ENCODE measurements around the gene GJC3.
"Not testable (repeated sequence)": the region's sequence is repeated elsewhere in the genome, so short reads cannot be mapped to it uniquely, and the experiment has no call there.

Gene GJC3

GRCh38 chr7:99897322-99898022 is 31.9 kb downstream of the GJC3 start:
- no peaks in the 10 kb centered on the region for H4K20me1 ChIP-seq (ENCODE audit: insufficient read depth, low read length)

GRCh38 chr7:99894738-99895137 is 34.7 kb downstream of the GJC3 start:
- H3K9me3 ChIP-seq (replicated peaks; ENCODE audit: insufficient read depth, low read length), result no peaks in the 10 kb centered on the region
- no peak for DNase-seq
- H3K9ac ChIP-seq (ENCODE audit: low read length), result no peak overlapping the region
- H2AFZ ChIP-seq (ENCODE audit: low read length), result no peak overlapping the region
- no peak overlapping the region for H3K27ac ChIP-seq (ENCODE audit: low read length)
- H3K9me2 ChIP-seq (replicated peaks; ENCODE audit: insufficient read depth, low read length), result no peaks in the 10 kb centered on the region
- no peak overlapping the region for H3K4me3 ChIP-seq (ENCODE audit: low read length)
- no peaks in the 10 kb centered on the region for H3K36me3 ChIP-seq (replicated peaks; ENCODE audit: insufficient read depth, low read length)
- H3K4me2 ChIP-seq (ENCODE audit: low read depth, low read length), result no peak overlapping the region
- H3K79me2 ChIP-seq (ENCODE audit: low read length), result no peaks in the 10 kb centered on the region
- no peaks in the 10 kb centered on the region for H3K27me3 ChIP-seq (replicated peaks; ENCODE audit: insufficient read depth, low read length)
- H4K20me1 ChIP-seq (ENCODE audit: insufficient read depth, low read length), result no peaks in the 10 kb centered on the region
- no peak for TF ChIP-seq EZH2phosphoT487 (IDR thresholded peaks at IDR 0.05; ENCODE audit: low read length)
- no peak for TF ChIP-seq EZH2 (optimal IDR thresholded peaks at IDR 0.05; ENCODE audit: low read depth, low read length)
- no peak for TF ChIP-seq CTCF (IDR thresholded peaks at IDR 0.05; ENCODE audit: low read length)
- no peaks in the 10 kb centered on the region for H3K4me1 ChIP-seq (ENCODE audit: low read length)
- no peaks in the 10 kb centered on the region for H3F3A ChIP-seq (ENCODE audit: insufficient read depth, low read length)

More at GRCh38 chr7:99897322-99898022, 31.9 kb downstream of the GJC3 start:
- H3K9ac ChIP-seq (ENCODE audit: low read length), result no peak overlapping the region
- H3F3A ChIP-seq (ENCODE audit: insufficient read depth, low read length), result no peaks in the 10 kb centered on the region
- no peaks in the 10 kb centered on the region for H3K9me2 ChIP-seq (replicated peaks; ENCODE audit: insufficient read depth, low read length)
- DNase-seq, result no peak
- H2AFZ ChIP-seq (ENCODE audit: low read length), result no peak overlapping the region
- H3K79me2 ChIP-seq (ENCODE audit: low read length), result no peaks in the 10 kb centered on the region
- no peaks in the 10 kb centered on the region for H3K9me3 ChIP-seq (replicated peaks; ENCODE audit: insufficient read depth, low read length)
- H3K4me1 ChIP-seq (ENCODE audit: low read length), result no peaks in the 10 kb centered on the region
- H3K36me3 ChIP-seq (replicated peaks; ENCODE audit: insufficient read depth, low read length), result no peaks in the 10 kb centered on the region; the same call in 1 of the 2 replicates
- H3K27ac ChIP-seq (ENCODE audit: low read length), result no peak overlapping the region
- H3K27me3 ChIP-seq (replicated peaks; ENCODE audit: insufficient read depth, low read length), result no peaks in the 10 kb centered on the region
- no peak overlapping the region for H3K4me3 ChIP-seq (ENCODE audit: low read length)
- TF ChIP-seq CTCF (IDR thresholded peaks at IDR 0.05; ENCODE audit: low read length), result no peak
- no peak for TF ChIP-seq EZH2phosphoT487 (IDR thresholded peaks at IDR 0.05; ENCODE audit: low read length)
- TF ChIP-seq EZH2 (optimal IDR thresholded peaks at IDR 0.05; ENCODE audit: low read depth, low read length), result no peak
- H3K4me2 ChIP-seq (ENCODE audit: low read depth, low read length), result no peak overlapping the region

GRCh38 chr7:99893280-99893679 is 36.1 kb downstream of the GJC3 start:
- Histone ChIP-seq H3K9me2 (replicated peaks; ENCODE audit: insufficient read depth, low read length) (no peaks in the 10 kb centered on the region), H3K27me3 (replicated peaks; ENCODE audit: insufficient read depth, low read length) (no peaks in the 10 kb centered on the region), H3K4me3 (ENCODE audit: low read length) (no peak overlapping the region), H2AFZ (ENCODE audit: low read length) (no peak overlapping the region), H3K27ac (ENCODE audit: low read length) (no peak overlapping the region), H3K9me3 (replicated peaks; ENCODE audit: insufficient read depth, low read length) (no peaks in the 10 kb centered on the region), H4K20me1 (ENCODE audit: insufficient read depth, low read length) (no peaks in the 10 kb centered on the region), H3K9ac (ENCODE audit: low read length) (no peak overlapping the region), H3F3A (ENCODE audit: insufficient read depth, low read length) (no peaks in the 10 kb centered on the region), H3K4me1 (ENCODE audit: low read length) (no peaks in the 10 kb centered on the region), H3K4me2 (ENCODE audit: low read depth, low read length) (no peak overlapping the region), H3K79me2 (ENCODE audit: low read length) (no peaks in the 10 kb centered on the region), H3K36me3 (replicated peaks; ENCODE audit: insufficient read depth, low read length) (no peaks in the 10 kb centered on the region)
- DNase-seq, result no peak
- TF ChIP-seq EZH2phosphoT487 (IDR thresholded peaks at IDR 0.05; ENCODE audit: low read length) (no peak), EZH2 (optimal IDR thresholded peaks at IDR 0.05; ENCODE audit: low read depth, low read length) (no peak), CTCF (IDR thresholded peaks at IDR 0.05; ENCODE audit: low read length) (no peak)

GRCh38 chr7:99890348-99890747 is 39.1 kb downstream of the GJC3 start:
- H3K9me3 ChIP-seq (replicated peaks; ENCODE audit: insufficient read depth, low read length); H3K36me3 ChIP-seq (replicated peaks; ENCODE audit: insufficient read depth, low read length); H2AFZ ChIP-seq (ENCODE audit: low read length); H3K4me2 ChIP-seq (ENCODE audit: low read depth, low read length); DNase-seq; H3K27me3 ChIP-seq (replicated peaks; ENCODE audit: insufficient read depth, low read length); H3K79me2 ChIP-seq (ENCODE audit: low read length); H3K9ac ChIP-seq (ENCODE audit: low read length); H3K27ac ChIP-seq (ENCODE audit: low read length); H3K9me2 ChIP-seq (replicated peaks; ENCODE audit: insufficient read depth, low read length); H3F3A ChIP-seq (ENCODE audit: insufficient read depth, low read length); H3K4me3 ChIP-seq (ENCODE audit: low read length); H3K4me1 ChIP-seq (ENCODE audit: low read length); H4K20me1 ChIP-seq (ENCODE audit: insufficient read depth, low read length): not testable (repeated sequence)

- DNase-seq; H3K27me3 ChIP-seq (replicated peaks; ENCODE audit: insufficient read depth, low read length); H3K4me1 ChIP-seq (ENCODE audit: low read length); H3K9me2 ChIP-seq (replicated peaks; ENCODE audit: insufficient read depth, low read length); H3K9me3 ChIP-seq (replicated peaks; ENCODE audit: insufficient read depth, low read length); H3K36me3 ChIP-seq (replicated peaks; ENCODE audit: insufficient read depth, low read length); H3K79me2 ChIP-seq (ENCODE audit: low read length); H3K4me3 ChIP-seq (ENCODE audit: low read length); H3K27ac ChIP-seq (ENCODE audit: low read length); H3F3A ChIP-seq (ENCODE audit: insufficient read depth, low read length); H2AFZ ChIP-seq (ENCODE audit: low read length); H3K9ac ChIP-seq (ENCODE audit: low read length); H3K4me2 ChIP-seq (ENCODE audit: low read depth, low read length); H4K20me1 ChIP-seq (ENCODE audit: insufficient read depth, low read length): not testable (repeated sequence)
Observed at GRCh38 chr7:99888366-99888765, 41.1 kb downstream of the GJC3 start.
